ENCODE measurements around the gene RACK1.
A peak's percentile ranks its signal among the peaks of the same experiment; 100 is the strongest.
"Not testable (repeated sequence)": the region's sequence is repeated elsewhere in the genome, so short reads cannot be mapped to it uniquely, and the experiment has no call there.

The RACK1 gene

DNA sequence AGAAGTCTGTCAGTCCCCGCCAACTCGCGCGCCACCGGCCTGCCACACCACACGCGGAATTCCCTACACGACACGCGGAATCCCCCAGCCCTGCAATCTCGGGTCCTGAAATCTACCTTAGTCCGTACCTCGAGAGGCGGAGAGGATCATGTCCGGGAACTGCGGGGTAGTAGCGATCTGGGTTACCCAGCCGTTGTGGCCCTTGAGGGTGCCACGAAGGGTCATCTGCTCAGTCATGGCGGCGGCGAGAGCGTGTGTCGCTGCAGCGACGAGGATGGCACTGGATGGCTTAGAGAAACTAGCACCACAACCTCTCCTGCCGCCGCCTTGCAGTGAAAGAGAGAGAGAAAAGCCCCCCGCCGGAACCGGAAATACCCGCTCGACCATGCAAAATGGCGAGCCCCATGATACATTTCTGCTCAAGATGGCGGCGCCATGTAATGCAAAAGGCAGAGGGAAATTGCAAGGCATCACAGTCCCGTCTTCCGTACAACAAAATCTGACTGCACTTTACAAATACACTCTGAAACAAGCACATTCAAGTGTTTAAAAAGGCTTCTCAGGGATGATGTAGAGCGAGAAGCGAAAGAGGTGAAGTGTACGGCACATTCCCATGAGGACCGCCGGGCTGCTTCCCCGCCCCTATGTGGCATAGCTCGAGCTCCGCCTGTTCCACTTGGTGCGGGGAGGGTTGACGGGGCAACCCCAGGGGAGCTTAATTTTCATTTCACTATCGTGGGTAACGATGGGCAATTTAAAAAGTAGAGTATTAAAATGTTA is at the start of gene RACK1:
Gene RACK1, minus strand, starts transcription at position 343 of the 780 bp plus-strand sequence. Its CDS starts 106 bp downstream, at position 237.
- Histone ChIP-seq H3K27me3 (ENCODE audit: low read length) (no peaks in the 10 kb centered on the region), H3F3A (ENCODE audit: insufficient read depth) (peaks cover 64% of the 10 kb centered on the region), H3K9me2 (replicated peaks; ENCODE audit: insufficient read depth, low read length) (no peaks in the 10 kb centered on the region), H3K36me3 (ENCODE audit: low read length) (peaks cover 28% of the 10 kb centered on the region), H3K4me2 (ENCODE audit: low read depth, low read length, poor library complexity, severe bottlenecking) (peak within 1 kb of the TSS; percentile 73), H2AFZ (ENCODE audit: low read depth, low read length, severe bottlenecking) (peak within 1 kb of the TSS; percentile 61), H3K79me2 (ENCODE audit: insufficient read depth, low read length) (peaks cover 64% of the 10 kb centered on the region), H4K20me1 (ENCODE audit: low read depth, low read length) (peaks cover 20% of the 10 kb centered on the region; the same call in 1 of the 2 replicates), H3K9ac (ENCODE audit: low read length) (peak within 1 kb of the TSS; percentile 95), H3K27ac (ENCODE audit: low read depth, low read length) (peak within 1 kb of the TSS; percentile 91), H3K9me3 (ENCODE audit: insufficient read depth, low read length) (no peaks in the 10 kb centered on the region), H3K4me3 (ENCODE audit: insufficient read depth, low read length, poor library complexity, severe bottlenecking) (peak within 1 kb of the TSS; percentile 87)
- TF ChIP-seq, protein P1, sequence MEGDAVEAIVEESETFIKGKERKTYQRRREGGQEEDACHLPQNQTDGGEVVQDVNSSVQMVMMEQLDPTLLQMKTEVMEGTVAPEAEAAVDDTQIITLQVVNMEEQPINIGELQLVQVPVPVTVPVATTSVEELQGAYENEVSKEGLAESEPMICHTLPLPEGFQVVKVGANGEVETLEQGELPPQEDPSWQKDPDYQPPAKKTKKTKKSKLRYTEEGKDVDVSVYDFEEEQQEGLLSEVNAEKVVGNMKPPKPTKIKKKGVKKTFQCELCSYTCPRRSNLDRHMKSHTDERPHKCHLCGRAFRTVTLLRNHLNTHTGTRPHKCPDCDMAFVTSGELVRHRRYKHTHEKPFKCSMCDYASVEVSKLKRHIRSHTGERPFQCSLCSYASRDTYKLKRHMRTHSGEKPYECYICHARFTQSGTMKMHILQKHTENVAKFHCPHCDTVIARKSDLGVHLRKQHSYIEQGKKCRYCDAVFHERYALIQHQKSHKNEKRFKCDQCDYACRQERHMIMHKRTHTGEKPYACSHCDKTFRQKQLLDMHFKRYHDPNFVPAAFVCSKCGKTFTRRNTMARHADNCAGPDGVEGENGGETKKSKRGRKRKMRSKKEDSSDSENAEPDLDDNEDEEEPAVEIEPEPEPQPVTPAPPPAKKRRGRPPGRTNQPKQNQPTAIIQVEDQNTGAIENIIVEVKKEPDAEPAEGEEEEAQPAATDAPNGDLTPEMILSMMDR (IDR thresholded peaks at IDR 0.05; ENCODE audit: insufficient read depth, low read length, poor library complexity, severe bottlenecking) = no peak
- no peak for TF ChIP-seq EZH2phosphoT487 (conservative IDR thresholded peaks at IDR 0.05; ENCODE audit: low read length)

DNA sequence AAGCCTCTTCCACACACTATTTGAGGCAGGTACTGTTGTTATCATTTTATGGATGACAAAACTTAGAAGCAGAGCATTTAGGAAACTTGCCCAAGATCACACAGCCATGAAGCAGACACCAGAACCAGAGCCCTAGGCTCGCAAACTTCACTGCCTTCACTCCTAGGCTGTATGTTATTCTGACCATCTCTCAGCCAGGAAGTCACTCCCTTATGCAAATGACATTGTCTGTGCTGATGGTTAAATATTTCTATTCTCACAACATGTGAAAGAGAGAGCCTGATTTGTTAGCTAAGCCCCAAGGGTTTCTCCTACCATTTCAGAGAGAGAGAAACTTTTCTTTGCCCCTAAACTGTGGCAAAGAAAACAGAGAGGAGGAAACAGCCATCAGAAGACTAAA is 43.6 kb upstream of the RACK1 start:
- not testable (repeated sequence) for H3K27me3 ChIP-seq (ENCODE audit: low read length); H3F3A ChIP-seq (ENCODE audit: insufficient read depth); H3K4me2 ChIP-seq (ENCODE audit: low read depth, low read length, poor library complexity, severe bottlenecking); H3K9ac ChIP-seq (ENCODE audit: low read length); H3K9me3 ChIP-seq (ENCODE audit: insufficient read depth, low read length); H3K9me2 ChIP-seq (replicated peaks; ENCODE audit: insufficient read depth, low read length); H3K4me3 ChIP-seq (ENCODE audit: insufficient read depth, low read length, poor library complexity, severe bottlenecking); H3K36me3 ChIP-seq (ENCODE audit: low read length); H3K27ac ChIP-seq (ENCODE audit: low read depth, low read length); H4K20me1 ChIP-seq (ENCODE audit: low read depth, low read length); H3K79me2 ChIP-seq (ENCODE audit: insufficient read depth, low read length)
- peak overlapping the region; percentile 35 for H2AFZ ChIP-seq (ENCODE audit: low read depth, low read length, severe bottlenecking)

DNA sequence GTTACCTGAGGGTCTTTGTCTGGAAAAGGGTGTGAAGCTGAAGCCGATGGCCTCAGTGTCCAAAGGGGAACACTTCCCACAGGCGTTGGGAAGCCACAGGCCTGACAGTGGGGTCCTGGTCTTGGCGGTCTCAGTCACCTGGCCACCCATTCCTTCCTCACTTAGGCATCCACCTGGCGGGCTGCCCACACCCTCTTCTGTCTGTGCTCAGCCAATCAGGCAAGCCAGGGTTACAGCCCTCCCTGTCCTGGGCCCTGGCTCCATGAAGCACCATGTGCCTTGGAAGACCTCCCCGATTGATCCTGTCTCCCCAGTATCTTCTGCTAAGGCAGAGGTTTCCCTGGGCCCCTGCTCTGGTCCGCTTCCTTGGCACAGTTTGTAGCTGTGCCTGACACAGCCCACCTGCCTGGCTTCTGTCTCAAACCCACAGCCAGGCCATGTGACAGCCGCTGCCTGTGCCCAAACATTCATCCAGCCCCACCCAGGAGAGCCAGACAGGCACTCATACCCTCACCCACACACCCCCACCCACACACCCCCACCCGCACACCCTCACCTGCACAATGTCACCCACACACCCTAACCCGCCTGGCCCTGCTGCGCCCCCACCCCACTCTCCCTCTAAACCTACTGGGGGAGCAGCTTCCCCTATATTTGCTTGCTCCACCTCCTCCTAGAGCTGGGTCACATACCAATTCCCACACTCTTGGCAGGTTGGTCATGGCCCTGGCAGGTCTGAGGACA is 42.4 kb upstream of the RACK1 start:
- not testable (repeated sequence) for H4K20me1 ChIP-seq (ENCODE audit: low read depth, low read length); H2AFZ ChIP-seq (ENCODE audit: low read depth, low read length, severe bottlenecking); H3K9me2 ChIP-seq (replicated peaks; ENCODE audit: insufficient read depth, low read length); H3K4me3 ChIP-seq (ENCODE audit: insufficient read depth, low read length, poor library complexity, severe bottlenecking); H3K27me3 ChIP-seq (ENCODE audit: low read length); H3K79me2 ChIP-seq (ENCODE audit: insufficient read depth, low read length); H3F3A ChIP-seq (ENCODE audit: insufficient read depth); H3K4me2 ChIP-seq (ENCODE audit: low read depth, low read length, poor library complexity, severe bottlenecking); H3K27ac ChIP-seq (ENCODE audit: low read depth, low read length); H3K9me3 ChIP-seq (ENCODE audit: insufficient read depth, low read length); H3K9ac ChIP-seq (ENCODE audit: low read length); H3K36me3 ChIP-seq (ENCODE audit: low read length)

DNA sequence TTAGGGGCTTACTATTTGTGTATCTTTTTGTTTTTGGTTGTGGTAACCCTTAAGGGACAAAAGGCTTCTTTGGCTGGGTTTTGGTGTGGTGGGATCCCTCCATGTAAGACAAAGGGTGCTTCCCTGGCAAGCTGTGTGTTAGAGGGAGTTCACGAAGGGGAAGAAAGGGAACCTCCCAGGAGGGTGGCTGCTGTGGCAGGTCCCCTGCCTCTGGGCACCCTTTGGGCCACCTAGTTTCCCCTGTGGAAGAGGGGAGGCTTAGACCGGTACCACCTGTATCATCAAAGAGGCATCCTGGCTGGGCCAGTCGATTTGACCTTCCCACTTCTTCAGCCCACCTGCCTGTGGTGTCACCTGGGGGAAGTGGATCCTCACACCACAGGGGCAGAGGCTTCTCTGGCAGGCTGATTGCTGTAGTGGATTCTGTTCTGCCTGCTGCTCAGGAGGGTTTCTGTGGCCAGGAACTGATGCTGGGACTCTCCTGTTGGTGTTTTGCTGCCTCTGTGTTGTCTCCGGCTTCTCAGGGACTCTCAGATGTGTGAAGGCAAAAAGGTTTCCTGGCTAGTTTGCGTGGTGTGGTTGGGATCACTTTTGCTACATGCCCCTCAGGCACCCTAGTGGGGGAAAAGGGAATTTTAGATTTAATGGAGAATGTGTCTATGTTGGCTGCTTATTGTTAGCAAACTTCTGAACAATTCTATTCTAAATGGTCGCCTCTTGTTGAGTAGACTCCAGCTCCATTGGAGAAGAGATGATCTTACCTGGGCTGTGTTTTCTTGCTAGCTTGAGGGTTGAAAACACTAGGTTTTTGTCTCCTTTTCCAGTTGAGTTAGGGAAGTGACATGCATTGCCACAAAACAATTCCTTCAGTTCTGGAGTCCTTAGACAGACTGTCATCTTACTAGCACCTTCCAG is 40.4 kb upstream of the RACK1 start:
- H3K9ac ChIP-seq (ENCODE audit: low read length); H3K79me2 ChIP-seq (ENCODE audit: insufficient read depth, low read length); H4K20me1 ChIP-seq (ENCODE audit: low read depth, low read length); H3F3A ChIP-seq (ENCODE audit: insufficient read depth); H2AFZ ChIP-seq (ENCODE audit: low read depth, low read length, severe bottlenecking); H3K9me2 ChIP-seq (replicated peaks; ENCODE audit: insufficient read depth, low read length); H3K4me3 ChIP-seq (ENCODE audit: insufficient read depth, low read length, poor library complexity, severe bottlenecking); H3K27me3 ChIP-seq (ENCODE audit: low read length); H3K27ac ChIP-seq (ENCODE audit: low read depth, low read length); H3K9me3 ChIP-seq (ENCODE audit: insufficient read depth, low read length); H3K4me2 ChIP-seq (ENCODE audit: low read depth, low read length, poor library complexity, severe bottlenecking); H3K36me3 ChIP-seq (ENCODE audit: low read length): not testable (repeated sequence)
